CD8-positive, alpha-beta memory T cell (primary cell): Measurements from ENCODE around the gene SEZ6L2. TPM values are rescaled to one million over a fixed set of nuclear protein-coding genes. Genes with fewer than 3 reads are reported as not detected.

Source experiments
- CTCF ChIA-PET: fragments of 350-600 bp; sonication (Branson Sonifier 250); formaldehyde crosslinking; loops from one replicate; lab custom pipeline; 2021; ENCODE audit warnings: antibody characterized with exemption; lab: Charles Lee
- POLR2A ChIA-PET: fragments of 350-600 bp; sonication (Branson Sonifier 250); formaldehyde crosslinking; loops from one replicate; lab custom pipeline; 2021; ENCODE audit warnings: antibody characterized with exemption; lab: Charles Lee
- DNase-seq, 5 donors: peaks; one replicate each; pipeline versions ENCODE4 v3.0.0 to v3.0.0-alpha.2; 2020 to 2022; ENCODE audit warnings: mixed read lengths in 1 of 5
- H3K27ac ChIP-seq: one replicate; pipeline ENCODE4 v1.7.0; 2013; ENCODE audit warnings: low read depth, mild to moderate bottlenecking, low read length, moderate library complexity
- H3K27me3 ChIP-seq: 2 replicates; pipeline ENCODE4 v1.7.0; 2013; ENCODE audit warnings: low read length, mild to moderate bottlenecking; ENCODE audit not compliant: insufficient read depth, poor library complexity, severe bottlenecking
- H3K36me3 ChIP-seq: 2 replicates; pipeline ENCODE4 v1.7.0; 2013; ENCODE audit warnings: mild to moderate bottlenecking, low read length, moderate library complexity; ENCODE audit not compliant: insufficient read depth
- H3K4me1 ChIP-seq: 2 replicates; pipeline ENCODE4 v1.7.0; 2013; ENCODE audit warnings: mild to moderate bottlenecking, low read length, moderate library complexity; ENCODE audit not compliant: insufficient read depth
- H3K4me3 ChIP-seq: 2 replicates; pipeline ENCODE4 v1.7.0; 2013; ENCODE audit warnings: mild to moderate bottlenecking, low read length
- H3K9me3 ChIP-seq: 2 replicates; pipeline ENCODE4 v1.7.0; 2013; ENCODE audit warnings: mild to moderate bottlenecking, low read length
- H3K27ac Mint-ChIP-seq, 8 donors: one replicate each; pipeline ENCODE4 v1.8.0; 2020 to 2021; ENCODE audit warnings: mixed read lengths in 8 of 8, mild to moderate bottlenecking in 6 of 8, inconsistent platforms in 3 of 8, moderate library complexity in 3 of 8
- H3K27me3 Mint-ChIP-seq, 2 donors: one replicate each; pipeline ENCODE4 v1.8.0; 2020 to 2021; ENCODE audit warnings: mixed read lengths in 2 of 2, mild to moderate bottlenecking in 1 of 2, moderate library complexity in 1 of 2
- H3K36me3 Mint-ChIP-seq, 3 donors: one replicate each; pipeline ENCODE4 v1.8.0; 2020 to 2021; ENCODE audit warnings: mixed read lengths in 3 of 3, inconsistent platforms in 1 of 3, mild to moderate bottlenecking in 1 of 3
- H3K4me1 Mint-ChIP-seq, 3 donors: one replicate each; pipeline ENCODE4 v1.8.0; 2020 to 2021; ENCODE audit warnings: mixed read lengths in 3 of 3, inconsistent platforms in 1 of 3, mild to moderate bottlenecking in 1 of 3
- H3K4me3 Mint-ChIP-seq, 7 donors: one replicate each; pipeline ENCODE4 v1.8.0; 2020 to 2021; ENCODE audit warnings: mixed read lengths in 7 of 7, mild to moderate bottlenecking in 6 of 7, moderate library complexity in 4 of 7, inconsistent platforms in 2 of 7
- H3K9me3 Mint-ChIP-seq, 5 donors: one replicate each; pipeline ENCODE4 v1.8.0; 2020 to 2022; ENCODE audit warnings: mixed read lengths in 5 of 5, mild to moderate bottlenecking in 3 of 5, moderate library complexity in 2 of 5, inconsistent platforms in 1 of 5
- polyA plus RNA-seq: library from polyadenylated mRNA; unstranded; fragments of 300-500 nt; fragmentation: Illumina TruSeq; gene quantifications from one replicate; pipeline ENCODE4 v1.2.3, GENCODE V29; 2021
- total RNA-seq, 2 experiments: library from RNA; stranded (reverse); gene quantifications; one replicate each; pipeline ENCODE4 v1.2.3, GENCODE V29; 2021

Gene SEZ6L2
- total and polyA plus RNA-seq, 3 experiments from 2014 or later: 0.07 to 0.15 TPM; not detected in 1

DNA sequence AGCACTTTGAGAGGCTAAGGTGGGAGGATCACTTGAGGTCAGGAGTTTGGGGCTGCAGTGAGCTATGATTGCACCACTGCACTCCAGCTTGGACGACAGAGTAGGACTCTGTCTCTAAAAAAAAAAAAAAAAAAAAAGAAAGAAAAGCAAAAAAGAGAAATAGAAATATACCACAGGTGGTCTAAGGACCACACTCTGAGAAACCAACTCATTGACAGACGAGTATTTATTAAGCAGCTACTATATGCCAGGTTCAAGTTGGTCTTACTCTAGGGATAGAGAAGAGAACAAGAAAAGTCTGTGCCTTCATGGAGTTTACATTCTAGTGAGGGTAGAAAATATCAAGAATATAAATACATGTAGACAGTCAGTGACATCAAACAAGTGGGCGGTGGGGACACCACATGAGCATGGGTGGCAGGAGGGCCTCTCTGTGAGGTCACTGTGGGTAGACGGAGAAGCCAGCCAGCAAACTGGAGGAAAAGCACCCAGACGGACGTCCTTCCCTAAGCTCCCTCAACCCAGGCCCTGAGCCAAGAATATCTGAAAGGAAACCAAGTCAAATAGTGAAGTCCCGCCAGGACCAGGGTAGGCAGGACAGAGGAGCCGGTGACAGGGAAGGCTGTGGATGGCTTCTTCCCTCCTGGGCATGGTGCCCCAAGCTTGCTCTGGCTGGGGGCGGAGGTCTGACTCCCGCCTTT, 41.1 kb downstream of the SEZ6L2 start:
- H3K27me3 Mint-ChIP-seq: no peaks in the 10 kb centered on the region
- H3K4me3 ChIP-seq: no peak overlapping the region
- H3K36me3 Mint-ChIP-seq: peaks cover 4 to 44% (median 5%) of the 10 kb centered on the region in 3 donors
- peaks cover 14 to 29% (median 25%) of the 10 kb centered on the region in 3 donors for H3K4me1 Mint-ChIP-seq
- H3K27me3 ChIP-seq: no peaks in the 10 kb centered on the region
- peaks cover 7% of the 10 kb centered on the region for H3K36me3 ChIP-seq
- H3K9me3 ChIP-seq: no peaks in the 10 kb centered on the region
- no peak overlapping the region for H3K27ac ChIP-seq
- ChIA-PET CTCF (interaction anchor here (1.8 kb wide), 1 partner anchor 10 kb away, joined by 9 read pairs; no protein-coding TSS in a partner anchor), POLR2A (interaction anchor here (0.6 to 0.7 kb wide), 3 partner anchors 68 to 665 kb away, joined by 3 to 8 read pairs (median 6); partner anchors contain the start of gene KCTD13)
- peak overlapping the region in 3 of 7 donors; percentile 16 to 77 (median 55) for H3K4me3 Mint-ChIP-seq
- H3K4me1 ChIP-seq: peaks cover 17% of the 10 kb centered on the region
- DNase-seq: no peak
- H3K9me3 Mint-ChIP-seq: no peaks in the 10 kb centered on the region
- peak overlapping the region in 3 of 8 donors; percentile 30 to 94 (median 61) for H3K27ac Mint-ChIP-seq

DNA sequence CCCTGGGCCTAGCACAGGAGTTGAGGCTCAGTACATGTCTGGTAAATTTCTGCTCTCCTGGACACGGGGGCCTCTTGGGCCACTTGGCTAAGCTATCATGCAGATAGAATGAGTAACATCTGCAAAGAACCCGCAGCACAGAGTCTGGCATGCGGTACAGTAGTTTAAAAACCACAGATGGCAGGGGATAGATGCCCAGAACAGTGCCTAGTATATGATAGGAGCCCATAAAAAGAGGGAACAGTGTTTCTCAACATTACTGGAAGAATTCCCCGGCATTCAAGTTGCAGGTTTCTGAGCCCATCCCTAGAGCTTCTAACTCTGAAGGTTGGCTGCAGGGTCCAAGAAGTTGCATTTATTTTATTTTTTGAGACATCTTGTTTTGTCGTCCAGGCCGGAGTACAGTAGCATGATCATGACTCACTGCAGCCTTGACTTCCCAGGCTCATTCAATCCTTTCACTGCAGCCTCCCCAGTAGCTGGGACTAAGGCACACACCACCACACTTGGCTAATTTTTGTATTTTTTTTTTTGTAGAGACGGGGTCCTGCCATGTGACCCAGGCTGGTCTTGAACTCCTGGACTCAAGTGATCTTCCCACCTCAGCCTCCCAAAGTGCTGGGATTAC, 42.1 kb downstream of the SEZ6L2 start:
- no peaks in the 10 kb centered on the region for H3K9me3 Mint-ChIP-seq
- no peak for DNase-seq
- H3K27ac Mint-ChIP-seq: peak overlapping the region in 1 of 8 donors; percentile 87
- ChIA-PET CTCF (interaction anchor here (1.1 kb wide), 1 partner anchor 9 kb away, joined by 4 read pairs; no protein-coding TSS in a partner anchor), POLR2A (interaction anchor here (0.6 kb wide), 1 partner anchor 69 kb away, joined by 6 read pairs; the partner anchor contains the start of gene KCTD13)
- Histone ChIP-seq H3K36me3 (peaks cover 7% of the 10 kb centered on the region), H3K4me3 (no peak overlapping the region), H3K4me1 (peaks cover 15% of the 10 kb centered on the region), H3K27me3 (no peaks in the 10 kb centered on the region), H3K9me3 (no peaks in the 10 kb centered on the region), H3K27ac (no peak overlapping the region)
- H3K27me3 Mint-ChIP-seq: no peaks in the 10 kb centered on the region
- peaks cover 4 to 37% (median 5%) of the 10 kb centered on the region in 3 donors for H3K36me3 Mint-ChIP-seq
- peak overlapping the region in 1 of 7 donors; percentile 64 for H3K4me3 Mint-ChIP-seq
- H3K4me1 Mint-ChIP-seq: peaks cover 11 to 21% (median 17%) of the 10 kb centered on the region in 3 donors

- H3K9me3 Mint-ChIP-seq: no peaks in the 10 kb centered on the region
- peak overlapping the region in 1 of 8 donors; percentile 67 for H3K27ac Mint-ChIP-seq
- no peak overlapping the region for H3K4me3 Mint-ChIP-seq
- DNase-seq: no peak
- Histone ChIP-seq H3K36me3 (no peaks in the 10 kb centered on the region), H3K27ac (no peak overlapping the region), H3K9me3 (no peaks in the 10 kb centered on the region), H3K4me1 (no peaks in the 10 kb centered on the region), H3K27me3 (no peaks in the 10 kb centered on the region), H3K4me3 (no peak overlapping the region)
- H3K27me3 Mint-ChIP-seq: no peaks in the 10 kb centered on the region
- peaks cover 0 to 4% (median 0%) of the 10 kb centered on the region in 3 donors for H3K4me1 Mint-ChIP-seq
- peaks cover 4 to 21% (median 4%) of the 10 kb centered on the region in 3 donors for H3K36me3 Mint-ChIP-seq
- CTCF ChIA-PET: interaction anchor here (0.9 to 1.7 kb wide), 4 partner anchors 22 to 175 kb away, joined by 3 read pairs; no protein-coding TSS in a partner anchor
- POLR2A ChIA-PET: interaction anchor here (0.8 to 0.9 kb wide), 2 partner anchors 30 to 38 kb away, joined by 3 to 4 read pairs; no protein-coding TSS in a partner anchor
Measured at GRCh38 chr16:29854520-29855100, 44.7 kb downstream of the SEZ6L2 start.

DNA sequence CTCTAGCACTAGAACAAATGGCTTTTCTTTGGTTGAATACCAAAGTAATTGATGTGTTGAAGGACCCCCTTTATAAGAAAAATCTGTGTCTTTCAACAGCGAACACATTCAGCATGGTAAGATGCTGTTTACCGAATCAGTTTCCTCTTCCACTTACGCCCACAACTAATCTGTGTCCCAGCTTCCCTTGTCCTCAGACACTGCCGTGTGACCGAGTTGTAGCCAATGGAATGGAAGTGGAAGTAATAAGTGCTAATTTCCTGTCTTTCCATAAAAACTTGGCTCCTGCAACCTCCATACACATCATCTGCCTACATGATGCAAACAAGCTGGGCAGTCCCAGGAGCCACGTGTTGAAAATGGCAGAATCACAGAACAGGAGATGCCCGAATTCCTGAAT, 46.7 kb downstream of the SEZ6L2 start:
- no peaks in the 10 kb centered on the region for H3K9me3 Mint-ChIP-seq
- H3K27me3 Mint-ChIP-seq: no peaks in the 10 kb centered on the region
- no peak overlapping the region for H3K27ac Mint-ChIP-seq
- Histone ChIP-seq H3K36me3 (no peaks in the 10 kb centered on the region), H3K27me3 (no peaks in the 10 kb centered on the region), H3K4me3 (no peak overlapping the region), H3K27ac (no peak overlapping the region), H3K4me1 (no peaks in the 10 kb centered on the region), H3K9me3 (no peaks in the 10 kb centered on the region)
- H3K4me1 Mint-ChIP-seq: peaks cover 3 to 8% (median 5%) of the 10 kb centered on the region in 3 donors
- DNase-seq: no peak
- no peak overlapping the region for H3K4me3 Mint-ChIP-seq
- ChIA-PET POLR2A (no interaction called here), CTCF (interaction anchor here (1.0 to 1.7 kb wide), 5 partner anchors 14 to 153 kb away, joined by 3 to 6 read pairs (median 3); no protein-coding TSS in a partner anchor)
- peaks cover 0 to 16% (median 0%) of the 10 kb centered on the region in 3 donors for H3K36me3 Mint-ChIP-seq

DNA sequence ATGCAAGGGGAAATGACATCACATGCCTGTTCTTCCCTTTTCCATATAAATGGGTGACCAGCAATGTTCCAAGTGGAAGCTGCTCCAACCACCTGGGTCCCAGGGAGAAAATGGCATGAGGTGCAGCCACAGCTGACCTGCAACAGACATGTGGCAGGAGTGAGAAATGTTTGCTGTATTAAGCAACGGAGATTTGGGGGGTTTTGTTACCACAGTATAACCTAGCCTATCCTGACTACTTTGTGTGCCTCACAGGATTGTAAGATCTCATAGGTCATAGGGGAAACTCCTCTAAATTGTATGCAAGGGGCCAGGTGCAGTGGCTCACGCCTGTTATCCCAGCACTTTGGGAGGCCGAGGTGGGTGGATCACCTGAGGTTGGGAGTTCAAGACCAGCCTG, 48.4 kb downstream of the SEZ6L2 start:
- H3K4me1 ChIP-seq: no peaks in the 10 kb centered on the region
- H3K36me3 Mint-ChIP-seq: peaks cover 0 to 26% (median 4%) of the 10 kb centered on the region in 3 donors
- H3K27me3 Mint-ChIP-seq: no peaks in the 10 kb centered on the region
- H3K9me3 ChIP-seq: no peaks in the 10 kb centered on the region
- H3K9me3 Mint-ChIP-seq: no peaks in the 10 kb centered on the region
- ChIA-PET POLR2A (interaction anchor here (0.6 to 0.7 kb wide), 4 partner anchors 43 to 215 kb away, joined by 4 to 7 read pairs (median 5); no protein-coding TSS in a partner anchor), CTCF (interaction anchor here (0.8 to 1.7 kb wide), 2 partner anchors 43 to 150 kb away, joined by 3 to 6 read pairs; no protein-coding TSS in a partner anchor)
- H3K4me1 Mint-ChIP-seq: peaks cover 3 to 8% (median 5%) of the 10 kb centered on the region in 3 donors
- no peak for DNase-seq
- no peak overlapping the region for H3K4me3 ChIP-seq
- H3K36me3 ChIP-seq: peaks cover 5% of the 10 kb centered on the region
- H3K4me3 Mint-ChIP-seq: no peak overlapping the region
- no peak overlapping the region for H3K27ac ChIP-seq
- peak overlapping the region in 1 of 8 donors; percentile 36 for H3K27ac Mint-ChIP-seq
- no peaks in the 10 kb centered on the region for H3K27me3 ChIP-seq

DNA sequence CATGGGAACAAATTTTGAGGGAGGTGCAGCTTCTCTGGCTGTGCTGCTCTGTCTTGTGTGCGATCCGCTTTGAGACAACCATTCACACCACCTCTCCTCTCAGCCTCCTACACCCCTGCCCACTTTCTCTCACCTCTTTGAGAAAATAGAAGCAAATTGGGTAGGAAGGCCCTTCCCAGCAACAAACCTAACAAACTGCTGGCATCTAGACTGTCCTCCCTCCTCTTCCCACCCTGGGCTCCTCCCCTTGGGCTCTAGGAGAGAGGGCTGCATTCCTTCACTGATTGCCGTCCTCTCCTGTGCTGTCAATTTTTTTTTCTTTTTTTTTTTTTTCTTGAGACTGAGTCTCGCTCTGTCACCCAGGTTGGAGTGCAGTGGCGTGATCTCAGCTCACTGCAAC, 49.8 kb downstream of the SEZ6L2 start:
- Histone ChIP-seq H3K27ac (no peak overlapping the region), H3K9me3 (no peaks in the 10 kb centered on the region), H3K4me1 (no peaks in the 10 kb centered on the region), H3K27me3 (no peaks in the 10 kb centered on the region), H3K4me3 (no peak overlapping the region), H3K36me3 (peaks cover 5% of the 10 kb centered on the region)
- ChIA-PET POLR2A (interaction anchor here (0.6 to 1.6 kb wide), 3 partner anchors 17 to 62 kb away, joined by 3 to 7 read pairs (median 6); partner anchors contain the start of gene PAGR1), CTCF (interaction anchor here (0.7 to 5.8 kb wide), 24 partner anchors 7 to 209 kb away, joined by 3 to 88 read pairs (median 8); partner anchors contain the start of genes CDIPT, KIF22, MVP and PAGR1)
- Mint-ChIP-seq H3K27ac (peak overlapping the region in 1 of 8 donors; percentile 76), H3K36me3 (peaks cover 5 to 40% (median 9%) of the 10 kb centered on the region in 3 donors), H3K4me1 (peaks cover 3 to 8% (median 5%) of the 10 kb centered on the region in 3 donors), H3K4me3 (no peak overlapping the region), H3K9me3 (no peaks in the 10 kb centered on the region), H3K27me3 (no peaks in the 10 kb centered on the region)
- no peak for DNase-seq
